ENCODE data around the gene PTX3.

PTX3 gene

GRCh38 chr3:157445857-157446256 is 9.2 kb downstream of the PTX3 start:
- Histone ChIP-seq H3K4me3 (ENCODE audit: low read length) (no peak overlapping the region), H3K36me3 (ENCODE audit: control insufficient read depth, insufficient read depth, low read length) (no peaks in the 10 kb centered on the region), H3K9me3 (ENCODE audit: control insufficient read depth, insufficient read depth, low read length) (no peaks in the 10 kb centered on the region), H3K27me3 (ENCODE audit: control insufficient read depth, insufficient read depth, low read length) (no peaks in the 10 kb centered on the region), H3K27ac (ENCODE audit: low read length) (no peak overlapping the region), H3K4me1 (ENCODE audit: control insufficient read depth, insufficient read depth, low read length) (no peaks in the 10 kb centered on the region)
- no CpG with 5 or more reads among the region's 1 CpG for WGBS (ENCODE audit: insufficient coverage, insufficient read length)
- no peak for DNase-seq (ENCODE audit: low read depth, low spot score)

GRCh38 chr3:157447026-157447694 is 10.5 kb downstream of the PTX3 start:
- Histone ChIP-seq H3K9me3 (ENCODE audit: control insufficient read depth, insufficient read depth, low read length) (no peaks in the 10 kb centered on the region), H3K36me3 (ENCODE audit: control insufficient read depth, insufficient read depth, low read length) (no peaks in the 10 kb centered on the region), H3K4me1 (ENCODE audit: control insufficient read depth, insufficient read depth, low read length) (no peaks in the 10 kb centered on the region), H3K27me3 (ENCODE audit: control insufficient read depth, insufficient read depth, low read length) (no peaks in the 10 kb centered on the region), H3K4me3 (ENCODE audit: low read length) (no peak overlapping the region), H3K27ac (ENCODE audit: low read length) (no peak overlapping the region)
- DNase-seq (ENCODE audit: low read depth, low spot score) = no peak
- WGBS (ENCODE audit: insufficient coverage, insufficient read length) = no CpG with 5 or more reads among the region's 3 CpGs

GRCh38 chr3:157452097-157452496 is 15.4 kb downstream of the PTX3 start:
- Histone ChIP-seq H3K36me3 (ENCODE audit: control insufficient read depth, insufficient read depth, low read length) (no peaks in the 10 kb centered on the region), H3K4me1 (ENCODE audit: control insufficient read depth, insufficient read depth, low read length) (no peaks in the 10 kb centered on the region), H3K4me3 (ENCODE audit: low read length) (no peak overlapping the region), H3K27ac (ENCODE audit: low read length) (no peak overlapping the region), H3K27me3 (ENCODE audit: control insufficient read depth, insufficient read depth, low read length) (no peaks in the 10 kb centered on the region), H3K9me3 (ENCODE audit: control insufficient read depth, insufficient read depth, low read length) (no peaks in the 10 kb centered on the region)
- DNase-seq (ENCODE audit: low read depth, low spot score) = no peak
- WGBS (ENCODE audit: insufficient coverage, insufficient read length) = 100% methylated on average over 1 of the region's 3 CpGs

GRCh38 chr3:157453824-157454223 is 17.2 kb downstream of the PTX3 start:
- H3K36me3 ChIP-seq (ENCODE audit: control insufficient read depth, insufficient read depth, low read length) = no peaks in the 10 kb centered on the region
- no peaks in the 10 kb centered on the region for H3K9me3 ChIP-seq (ENCODE audit: control insufficient read depth, insufficient read depth, low read length)
- no peaks in the 10 kb centered on the region for H3K27me3 ChIP-seq (ENCODE audit: control insufficient read depth, insufficient read depth, low read length)
- H3K4me3 ChIP-seq (ENCODE audit: low read length) = no peak overlapping the region
- no CpG with 5 or more reads among the region's 1 CpG for WGBS (ENCODE audit: insufficient coverage, insufficient read length)
- H3K4me1 ChIP-seq (ENCODE audit: control insufficient read depth, insufficient read depth, low read length) = no peaks in the 10 kb centered on the region
- no peak for DNase-seq (ENCODE audit: low read depth, low spot score)
- no peak overlapping the region for H3K27ac ChIP-seq (ENCODE audit: low read length)

GRCh38 chr3:157459706-157460105 is 23.1 kb downstream of the PTX3 start:
- Histone ChIP-seq H3K27ac (ENCODE audit: low read length) (no peak overlapping the region), H3K4me1 (ENCODE audit: control insufficient read depth, insufficient read depth, low read length) (no peaks in the 10 kb centered on the region), H3K36me3 (ENCODE audit: control insufficient read depth, insufficient read depth, low read length) (no peaks in the 10 kb centered on the region), H3K27me3 (ENCODE audit: control insufficient read depth, insufficient read depth, low read length) (no peaks in the 10 kb centered on the region), H3K4me3 (ENCODE audit: low read length) (no peak overlapping the region), H3K9me3 (ENCODE audit: control insufficient read depth, insufficient read depth, low read length) (no peaks in the 10 kb centered on the region)
- WGBS (ENCODE audit: insufficient coverage, insufficient read length) = no CpG with 5 or more reads among the region's 2 CpGs
- DNase-seq (ENCODE audit: low read depth, low spot score) = no peak

GRCh38 chr3:157460253-157460652 is 23.6 kb downstream of the PTX3 start:
- Histone ChIP-seq H3K27ac (ENCODE audit: low read length) (no peak overlapping the region), H3K36me3 (ENCODE audit: control insufficient read depth, insufficient read depth, low read length) (no peaks in the 10 kb centered on the region), H3K27me3 (ENCODE audit: control insufficient read depth, insufficient read depth, low read length) (no peaks in the 10 kb centered on the region), H3K4me1 (ENCODE audit: control insufficient read depth, insufficient read depth, low read length) (no peaks in the 10 kb centered on the region), H3K4me3 (ENCODE audit: low read length) (no peak overlapping the region), H3K9me3 (ENCODE audit: control insufficient read depth, insufficient read depth, low read length) (no peaks in the 10 kb centered on the region)
- DNase-seq (ENCODE audit: low read depth, low spot score) = no peak
- no CpG with 5 or more reads among the region's 2 CpGs for WGBS (ENCODE audit: insufficient coverage, insufficient read length)

GRCh38 chr3:157463816-157464215 is 27.2 kb downstream of the PTX3 start:
- WGBS (ENCODE audit: insufficient coverage, insufficient read length) = no CpG with 5 or more reads among the region's 1 CpG
- Histone ChIP-seq H3K4me3 (ENCODE audit: low read length) (no peak overlapping the region), H3K9me3 (ENCODE audit: control insufficient read depth, insufficient read depth, low read length) (no peaks in the 10 kb centered on the region), H3K36me3 (ENCODE audit: control insufficient read depth, insufficient read depth, low read length) (no peaks in the 10 kb centered on the region), H3K27ac (ENCODE audit: low read length) (no peak overlapping the region), H3K27me3 (ENCODE audit: control insufficient read depth, insufficient read depth, low read length) (no peaks in the 10 kb centered on the region), H3K4me1 (ENCODE audit: control insufficient read depth, insufficient read depth, low read length) (no peaks in the 10 kb centered on the region)
- DNase-seq (ENCODE audit: low read depth, low spot score) = no peak

GRCh38 chr3:157464321-157464720 is 27.7 kb downstream of the PTX3 start:
- Histone ChIP-seq H3K27me3 (ENCODE audit: control insufficient read depth, insufficient read depth, low read length) (no peaks in the 10 kb centered on the region), H3K9me3 (ENCODE audit: control insufficient read depth, insufficient read depth, low read length) (no peaks in the 10 kb centered on the region), H3K4me1 (ENCODE audit: control insufficient read depth, insufficient read depth, low read length) (no peaks in the 10 kb centered on the region), H3K36me3 (ENCODE audit: control insufficient read depth, insufficient read depth, low read length) (no peaks in the 10 kb centered on the region), H3K4me3 (ENCODE audit: low read length) (no peak overlapping the region), H3K27ac (ENCODE audit: low read length) (no peak overlapping the region)
- no peak for DNase-seq (ENCODE audit: low read depth, low spot score)
- WGBS (ENCODE audit: insufficient coverage, insufficient read length) = no CpG with 5 or more reads among the region's 3 CpGs

- DNase-seq (ENCODE audit: low read depth, low spot score) = no peak
- Histone ChIP-seq H3K36me3 (ENCODE audit: control insufficient read depth, insufficient read depth, low read length) (no peaks in the 10 kb centered on the region), H3K9me3 (ENCODE audit: control insufficient read depth, insufficient read depth, low read length) (no peaks in the 10 kb centered on the region), H3K27me3 (ENCODE audit: control insufficient read depth, insufficient read depth, low read length) (no peaks in the 10 kb centered on the region), H3K4me3 (ENCODE audit: low read length) (no peak overlapping the region), H3K27ac (ENCODE audit: low read length) (no peak overlapping the region), H3K4me1 (ENCODE audit: control insufficient read depth, insufficient read depth, low read length) (no peaks in the 10 kb centered on the region)
- no CpG with 5 or more reads among the region's 1 CpG for WGBS (ENCODE audit: insufficient coverage, insufficient read length)
These were observed 29.1 kb downstream of the PTX3 start for GRCh38 chr3:157465741-157466140.

GRCh38 chr3:157467200-157467599 is 30.6 kb downstream of the PTX3 start:
- Histone ChIP-seq H3K9me3 (ENCODE audit: control insufficient read depth, insufficient read depth, low read length) (no peaks in the 10 kb centered on the region), H3K36me3 (ENCODE audit: control insufficient read depth, insufficient read depth, low read length) (no peaks in the 10 kb centered on the region), H3K4me1 (ENCODE audit: control insufficient read depth, insufficient read depth, low read length) (no peaks in the 10 kb centered on the region), H3K4me3 (ENCODE audit: low read length) (no peak overlapping the region), H3K27ac (ENCODE audit: low read length) (no peak overlapping the region), H3K27me3 (ENCODE audit: control insufficient read depth, insufficient read depth, low read length) (no peaks in the 10 kb centered on the region)
- DNase-seq (ENCODE audit: low read depth, low spot score) = no peak
- WGBS (ENCODE audit: insufficient coverage, insufficient read length) = no CpG with 5 or more reads among the region's 1 CpG

GRCh38 chr3:157469561-157470294 is 33.1 kb downstream of the PTX3 start:
- WGBS (ENCODE audit: insufficient coverage, insufficient read length) = no CpG with 5 or more reads among the region's 7 CpGs
- Histone ChIP-seq H3K9me3 (ENCODE audit: control insufficient read depth, insufficient read depth, low read length) (no peaks in the 10 kb centered on the region), H3K27me3 (ENCODE audit: control insufficient read depth, insufficient read depth, low read length) (no peaks in the 10 kb centered on the region), H3K27ac (ENCODE audit: low read length) (no peak overlapping the region), H3K4me1 (ENCODE audit: control insufficient read depth, insufficient read depth, low read length) (no peaks in the 10 kb centered on the region), H3K36me3 (ENCODE audit: control insufficient read depth, insufficient read depth, low read length) (no peaks in the 10 kb centered on the region), H3K4me3 (ENCODE audit: low read length) (no peak overlapping the region)
- DNase-seq (ENCODE audit: low read depth, low spot score) = no peak

Measured in iPS DF 6.9 (cell line).